Measurements from ENCODE around the gene KLK14. TPM values are rescaled to one million over a fixed set of nuclear protein-coding genes. Genes with fewer than 3 reads are reported as not detected.

The KLK14 gene
- total and polyA plus RNA-seq, 10 of the 15 experiments (the other 5 are each of a cell fraction or from before 2014, with no cell fraction given), result not detected

- H3K4me2 ChIP-seq (ENCODE audit: control insufficient read depth, insufficient read depth), result no peak overlapping the region
- H3K4me3 ChIP-seq, result no peak overlapping the region
- H3K27me3 ChIP-seq (replicated peaks in 1 of 2; ENCODE audit: control insufficient read depth in 2 of 2, insufficient read depth in 2 of 2, low read length in 1 of 2), result no peaks in the 10 kb centered on the region
- H2AFZ ChIP-seq (ENCODE audit: control insufficient read depth, low read depth, low read length), result no peak overlapping the region
- no peaks in the 10 kb centered on the region for H3K4me1 ChIP-seq (ENCODE audit: control insufficient read depth, insufficient read depth, low read length)
- no peak for TF ChIP-seq ZBTB40 (IDR thresholded peaks at IDR 0.05; ENCODE audit: borderline replicate concordance)
- no peak for TF ChIP-seq KDM1A (IDR thresholded peaks at IDR 0.05; ENCODE audit: borderline replicate concordance)
- no peak for TF ChIP-seq ZSCAN29 (IDR thresholded peaks at IDR 0.05)
- TF ChIP-seq NBN (IDR thresholded peaks at IDR 0.05), result no peak
- no peak for TF ChIP-seq CEBPZ (IDR thresholded peaks at IDR 0.05; ENCODE audit: low read depth, low read length)
- no peak for TF ChIP-seq POU2F2 (IDR thresholded peaks at IDR 0.05; ENCODE audit: borderline replicate concordance, low read depth, low read length)
- no peak for TF ChIP-seq GATAD2B (conservative IDR thresholded peaks at IDR 0.05; ENCODE audit: low read depth)
- TF ChIP-seq ELK1 (IDR thresholded peaks at IDR 0.05; ENCODE audit: low read depth, low read length), result no peak
- no peak for TF ChIP-seq SREBF1 (IDR thresholded peaks at IDR 0.05; ENCODE audit: low read length)
- TF ChIP-seq NRF1 (conservative IDR thresholded peaks at IDR 0.05; ENCODE audit: low read depth, low read length), result no peak
- TF ChIP-seq BHLHE40 (IDR thresholded peaks at IDR 0.05; ENCODE audit: borderline replicate concordance in 1 of 2, low read depth in 2 of 2, low read length in 1 of 2), result no peak
- TF ChIP-seq NR2F1 (conservative IDR thresholded peaks at IDR 0.05), result no peak
- no peak for TF ChIP-seq CEBPB (IDR thresholded peaks at IDR 0.05; ENCODE audit: borderline replicate concordance in 1 of 2, low read depth in 2 of 2, low read length in 2 of 2)
- no peak for TF ChIP-seq NFYA (IDR thresholded peaks at IDR 0.05; ENCODE audit: borderline replicate concordance, low read depth, low read length)
- FAIRE-seq (no peak), ATAC-seq (no peak), DNase-seq (ENCODE audit: low read depth, low spot score) (no peak)
- H4K20me1 ChIP-seq (ENCODE audit: control insufficient read depth, insufficient read depth), result no peaks in the 10 kb centered on the region
- no peaks in the 10 kb centered on the region for H3K9me3 ChIP-seq (replicated peaks; ENCODE audit: control insufficient read depth, insufficient read depth, low read length)
- BruUV-seq (replicated peaks), result no TSS peak
- ChIA-PET CTCF (interaction anchor here (1.3 kb wide), 1 partner anchor 24 kb away, joined by 3 read pairs; no protein-coding TSS in a partner anchor), RAD21 (ENCODE audit: unreplicated experiment) (no interaction called here), POLR2A (no interaction called here), SMC1A (ENCODE audit: uncharacterized antibody, unreplicated experiment) (no interaction called here)
- H3K36me3 ChIP-seq (ENCODE audit: control insufficient read depth in 2 of 2, insufficient read depth in 2 of 2, low read length in 1 of 2), result no peaks in the 10 kb centered on the region
- intact Hi-C loops (cut with micrococcal nuclease; ENCODE audit: unreplicated experiment) (no loop called here), in situ Hi-C loops (cut with MboI) (no loop called here)
- WGBS (ENCODE audit: insufficient coverage, insufficient replicate concordance, low lambda C conversion rate, missing lambda C conversion rate), result 59% methylated on average over 14 of the region's 14 CpGs
- no peak overlapping the region for H3K27ac ChIP-seq (ENCODE audit: control insufficient read depth, insufficient read depth)
- H3K9ac ChIP-seq (ENCODE audit: control insufficient read depth, insufficient read depth, low read length), result no peak overlapping the region
- H3K79me2 ChIP-seq (ENCODE audit: control insufficient read depth, insufficient read depth, low read length), result no peaks in the 10 kb centered on the region
Measured at GRCh38 chr19:51081476-51081875, 1.2 kb downstream of the KLK14 start.
